IPS-18c (cell line): ENCODE data around the gene COL15A1.
A peak's percentile ranks its signal among the peaks of the same experiment; 100 is the strongest.

Source experiments
- H3K4me3 ChIP-seq: 2 replicates; pipeline ENCODE4 v1.7.0; 2013; ENCODE audit warnings: low read depth, mild to moderate bottlenecking, low read length, moderate library complexity; ENCODE audit not compliant: insufficient read depth
- H3K9me3 ChIP-seq: one replicate; pipeline ENCODE4 v1.6.1; 2013; ENCODE audit warnings: mild to moderate bottlenecking, low read length, moderate library complexity; ENCODE audit not compliant: control insufficient read depth, insufficient read depth

COL15A1 gene

DNA sequence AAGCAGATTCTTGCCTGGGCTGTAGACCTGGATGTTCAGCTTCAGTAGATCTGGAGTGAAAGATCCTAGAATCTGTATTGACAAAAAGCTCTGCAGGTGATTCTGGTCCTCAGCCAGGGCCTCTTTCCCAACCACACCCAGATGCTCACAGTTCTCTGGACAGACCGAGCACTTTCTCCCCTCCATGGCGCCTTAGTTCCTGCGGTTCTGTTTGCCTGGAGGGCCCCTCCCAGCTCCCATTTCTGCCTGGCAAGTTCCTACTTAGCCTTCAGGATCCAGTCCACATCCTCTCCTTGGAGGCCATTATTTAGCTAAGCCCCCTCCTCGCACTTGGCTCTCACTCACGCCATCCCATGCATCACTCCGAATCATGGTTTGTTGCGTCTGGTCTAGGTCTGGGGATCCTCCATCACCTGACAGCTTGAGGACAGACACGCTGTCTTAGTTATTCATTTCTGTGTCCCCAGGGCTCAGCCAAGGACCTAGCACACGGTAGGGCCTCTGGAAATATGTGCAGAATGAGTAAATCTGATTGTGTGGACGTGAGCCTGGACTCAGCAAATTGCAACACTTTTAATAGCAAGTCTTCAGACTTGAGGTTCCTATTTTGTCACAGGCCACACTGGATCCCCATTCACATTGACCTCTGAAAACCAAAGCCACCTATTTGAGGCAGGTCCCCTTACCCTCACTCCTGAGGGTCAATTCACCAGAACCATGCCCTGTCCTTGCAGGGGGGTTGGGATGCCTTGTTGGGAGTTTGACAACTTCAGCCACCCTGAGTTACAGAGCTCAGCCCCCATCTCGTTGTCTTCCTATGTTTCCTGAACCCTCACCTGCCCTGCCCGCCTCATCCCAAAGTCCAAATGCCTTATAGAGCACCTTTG, 50.7 kb downstream of the COL15A1 start:
- H3K4me3 ChIP-seq: no peak overlapping the region

DNA sequence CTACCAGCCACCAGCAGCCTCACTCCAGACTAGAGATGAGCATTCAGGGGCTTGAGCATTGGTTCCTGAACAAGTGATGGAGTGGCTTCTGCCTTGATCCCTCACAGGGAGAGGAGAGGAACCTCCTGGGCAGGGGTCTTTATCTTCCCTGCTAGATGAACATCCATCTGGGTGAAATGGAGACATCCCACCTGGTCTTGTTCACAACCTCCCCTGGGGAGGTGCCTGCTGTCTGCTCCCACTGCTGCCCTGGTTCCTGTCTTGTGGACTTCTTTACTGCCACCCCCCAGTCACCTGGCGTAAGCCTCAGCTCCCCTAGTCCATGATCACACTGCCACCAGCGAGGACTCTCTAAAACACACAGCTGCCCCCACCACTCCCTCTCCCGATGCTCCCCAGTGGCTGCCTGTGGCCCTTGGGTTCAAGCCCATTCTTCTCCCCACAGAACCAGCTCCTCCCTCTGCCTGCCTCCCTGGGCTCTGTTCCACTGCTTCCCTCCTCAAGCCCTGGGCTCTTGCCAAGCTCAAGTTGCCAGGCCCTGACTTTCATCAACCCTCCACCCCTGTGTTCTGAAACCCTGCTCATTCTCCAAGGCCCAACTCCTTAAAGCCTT, 51.5 kb downstream of the COL15A1 start:
- no peak overlapping the region for H3K4me3 ChIP-seq
- peaks cover 3% of the 10 kb centered on the region for H3K9me3 ChIP-seq

More for the DNA sequence above, 50.7 kb downstream of the COL15A1 start:
- H3K9me3 ChIP-seq: peaks cover 3% of the 10 kb centered on the region

- Histone ChIP-seq H3K4me3 (no peak overlapping the region), H3K9me3 (peaks cover 3% of the 10 kb centered on the region)
Measured at GRCh38 chr9:98995971-98996504, 52.3 kb downstream of the COL15A1 start.

DNA sequence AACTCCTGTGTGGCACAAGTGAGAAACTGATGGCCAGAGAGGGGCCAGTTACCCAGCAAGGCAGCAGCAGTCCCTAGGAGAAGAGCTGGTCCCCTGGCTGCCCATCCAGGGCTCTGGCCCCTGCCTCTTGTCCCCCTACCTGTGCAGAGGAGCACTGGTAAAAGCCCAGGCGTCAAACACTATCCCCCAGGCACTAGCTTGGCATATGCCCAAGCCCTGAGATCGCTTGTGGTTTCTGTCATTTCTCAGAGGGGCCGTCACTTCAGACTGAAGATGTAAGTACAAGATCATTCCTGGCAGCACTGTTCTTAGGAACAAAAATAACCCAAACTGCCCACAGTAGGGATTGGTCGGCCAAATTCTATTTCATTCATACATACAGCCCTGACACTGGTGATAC, 53.9 kb downstream of the COL15A1 start:
- Histone ChIP-seq H3K9me3 (peaks cover 1% of the 10 kb centered on the region), H3K4me3 (no peak overlapping the region)

- Histone ChIP-seq H3K9me3 (no peaks in the 10 kb centered on the region), H3K4me3 (peak overlapping the region; percentile 5; the same call in 1 of the 2 replicates)
Measured at GRCh38 chr9:98998441-98999151, 54.9 kb downstream of the COL15A1 start.

DNA sequence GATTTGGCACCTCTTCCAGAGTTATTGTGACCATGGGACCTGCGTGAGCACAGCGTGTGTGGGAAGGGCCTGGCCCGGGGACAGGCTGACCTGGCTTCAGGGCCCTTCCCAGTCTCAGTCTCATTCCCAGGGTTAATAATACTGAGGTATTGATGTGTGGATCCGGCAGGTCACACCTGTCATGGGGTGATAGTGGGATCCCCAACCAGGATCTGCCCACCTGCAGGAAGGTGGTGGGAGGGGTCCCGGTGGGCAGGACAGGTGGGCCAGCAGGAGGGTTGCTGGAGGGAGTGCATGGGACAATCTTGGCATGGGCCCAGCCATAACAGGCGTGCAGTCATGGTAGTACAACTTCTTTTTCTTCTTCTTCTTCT, 55.4 kb downstream of the COL15A1 start:
- Histone ChIP-seq H3K9me3 (peaks cover 2% of the 10 kb centered on the region), H3K4me3 (no peak overlapping the region)

GRCh38 chr9:99000476-99001395, 57.0 kb downstream of the COL15A1 start:
- H3K4me3 ChIP-seq: no peak overlapping the region
- peaks cover 2% of the 10 kb centered on the region for H3K9me3 ChIP-seq

- peaks cover 2% of the 10 kb centered on the region for H3K9me3 ChIP-seq
- no peak overlapping the region for H3K4me3 ChIP-seq
Measured at GRCh38 chr9:99001892-99002291, 58.2 kb downstream of the COL15A1 start.

DNA sequence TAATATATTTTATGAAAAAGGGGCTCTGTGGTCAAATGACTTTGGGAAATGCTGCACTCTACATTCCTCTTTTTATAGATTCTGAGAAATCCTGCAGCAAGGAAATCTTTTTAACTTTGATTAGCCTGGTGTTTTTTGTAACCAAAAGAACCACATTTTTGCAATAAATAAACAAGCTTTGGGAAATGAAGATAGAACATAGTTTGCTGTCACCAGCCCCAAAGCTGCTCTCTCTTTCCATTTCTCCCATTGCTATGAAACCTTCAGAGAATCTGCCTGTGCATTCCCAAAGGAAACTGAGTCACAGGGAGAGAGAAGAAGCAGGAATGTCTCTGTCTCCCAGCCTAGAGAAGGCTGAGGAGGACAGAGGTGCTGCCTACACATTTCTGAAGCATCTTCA, 59.0 kb downstream of the COL15A1 start:
- no peak overlapping the region for H3K4me3 ChIP-seq
- peaks cover 2% of the 10 kb centered on the region for H3K9me3 ChIP-seq

DNA sequence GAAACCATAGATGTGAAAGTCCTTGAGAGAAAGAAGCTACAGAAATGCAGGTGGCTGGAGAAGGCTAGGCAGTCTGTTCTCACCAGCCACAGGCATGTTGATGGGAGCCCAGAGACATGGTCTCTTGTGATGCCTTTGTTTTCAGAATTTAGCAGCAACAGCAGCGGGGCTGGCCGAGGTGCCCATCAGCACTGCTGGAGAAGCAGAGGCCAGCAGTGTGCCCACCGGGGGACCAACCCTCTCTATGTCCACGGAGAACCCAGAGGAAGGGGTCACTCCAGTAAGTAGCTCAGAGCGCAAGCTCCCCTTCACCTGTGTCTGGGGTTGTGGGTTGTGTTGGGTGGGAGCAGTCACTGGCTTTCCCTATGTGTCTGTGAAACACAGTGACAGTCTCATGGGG, 59.6 kb downstream of the COL15A1 start:
- Histone ChIP-seq H3K4me3 (no peak overlapping the region), H3K9me3 (peaks cover 2% of the 10 kb centered on the region)

DNA sequence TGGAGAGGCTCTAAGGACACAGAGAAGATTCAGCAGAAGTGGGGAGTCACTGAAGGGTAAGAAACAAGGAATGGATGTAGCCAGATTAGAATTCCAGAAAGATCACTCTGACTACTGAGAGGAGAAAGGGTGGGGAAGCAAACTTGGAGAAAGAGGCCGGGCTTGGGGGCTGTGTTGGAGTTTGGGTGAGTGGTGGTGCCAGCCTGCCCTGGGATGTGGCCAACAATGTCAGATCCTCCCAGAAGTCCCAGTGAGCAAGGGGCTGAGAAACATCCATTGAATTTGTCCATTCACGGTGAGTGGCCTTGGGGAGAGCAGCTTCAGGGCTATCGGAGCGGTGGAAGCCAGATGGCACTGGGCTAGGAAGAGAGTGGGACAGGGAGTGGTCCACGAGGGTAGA, 60.4 kb downstream of the COL15A1 start:
- no peak overlapping the region for H3K4me3 ChIP-seq
- peaks cover 2% of the 10 kb centered on the region for H3K9me3 ChIP-seq

DNA sequence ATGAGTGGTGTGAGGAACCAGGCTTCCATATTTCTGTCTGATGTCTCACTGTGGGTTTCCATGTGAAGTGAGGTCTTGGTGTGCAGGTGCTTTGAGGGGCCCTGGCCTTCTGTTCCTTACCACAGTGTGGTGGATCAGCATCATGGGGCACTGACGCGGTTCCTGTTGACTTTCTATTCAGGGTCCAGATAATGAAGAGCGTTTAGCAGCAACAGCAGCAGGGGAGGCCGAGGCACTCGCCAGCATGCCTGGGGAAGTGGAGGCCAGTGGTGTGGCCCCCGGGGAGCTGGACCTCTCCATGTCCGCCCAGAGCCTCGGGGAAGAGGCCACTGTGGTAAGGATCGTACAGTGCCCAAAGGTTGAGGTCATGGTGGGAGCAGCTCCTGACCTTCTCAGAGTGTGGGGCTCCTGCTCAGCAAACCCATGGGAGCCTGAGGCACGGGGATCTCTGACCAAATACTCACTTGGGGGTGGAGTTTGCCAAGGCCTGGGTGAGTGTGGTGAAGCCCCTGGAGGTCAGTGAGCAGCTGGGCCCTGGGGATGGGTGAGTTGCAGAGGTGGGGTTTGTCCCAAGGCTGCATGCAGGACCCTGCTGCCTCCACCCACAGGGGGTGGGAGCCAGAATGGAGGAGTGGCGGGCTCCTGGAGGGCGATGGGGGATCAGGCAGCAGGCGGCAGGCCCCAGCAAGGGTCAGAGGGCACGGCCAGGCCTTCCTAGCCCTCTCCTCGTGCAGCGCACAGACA, 61.2 kb downstream of the COL15A1 start:
- Histone ChIP-seq H3K4me3 (no peak overlapping the region), H3K9me3 (peaks cover 2% of the 10 kb centered on the region)

GRCh38 chr9:99005651-99006050, 61.9 kb downstream of the COL15A1 start:
- Histone ChIP-seq H3K4me3 (no peak overlapping the region), H3K9me3 (peaks cover 8% of the 10 kb centered on the region)

DNA sequence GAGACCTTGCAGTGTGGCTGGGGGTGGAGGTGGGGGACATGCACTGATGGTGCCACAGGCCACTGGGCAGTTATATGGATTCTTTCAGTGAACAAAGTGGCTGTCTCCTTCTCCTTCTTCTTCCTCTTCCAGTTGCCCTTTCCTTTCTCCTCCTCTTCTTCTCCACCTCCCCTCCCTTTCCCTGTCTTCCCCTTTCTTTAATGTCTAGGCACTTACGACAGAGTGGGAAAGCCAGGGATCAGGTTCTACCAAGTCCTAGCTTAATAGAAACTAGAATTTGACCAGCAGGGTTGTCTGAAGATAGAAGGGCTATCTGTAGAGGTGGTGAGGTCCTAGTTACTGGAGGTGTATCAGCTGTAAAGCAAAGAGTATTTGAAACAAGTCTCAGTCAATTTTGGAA, 62.8 kb downstream of the COL15A1 start:
- Histone ChIP-seq H3K9me3 (peaks cover 8% of the 10 kb centered on the region), H3K4me3 (no peak overlapping the region)

GRCh38 chr9:99006979-99007378, 63.3 kb downstream of the COL15A1 start:
- Histone ChIP-seq H3K4me3 (no peak overlapping the region), H3K9me3 (peaks cover 8% of the 10 kb centered on the region)

DNA sequence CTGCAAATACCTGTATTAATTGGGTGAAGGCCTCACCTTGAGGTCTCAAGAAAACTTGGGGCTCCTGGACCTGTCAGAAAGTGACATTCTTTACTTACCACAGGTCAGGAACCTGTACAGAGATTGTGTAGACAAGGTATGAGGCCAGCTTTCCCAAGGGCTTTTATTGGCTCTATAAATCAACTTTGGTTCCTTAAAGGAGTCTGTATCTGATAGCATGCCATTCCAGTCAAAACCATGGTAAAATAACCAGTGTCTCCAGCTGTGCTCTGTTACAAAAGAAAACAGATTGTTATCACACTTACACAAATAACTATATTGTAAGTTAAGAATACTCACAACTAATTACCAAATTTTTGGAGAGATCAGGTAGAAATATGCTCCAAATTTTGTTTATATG, 64.5 kb downstream of the COL15A1 start:
- H3K9me3 ChIP-seq: peaks cover 11% of the 10 kb centered on the region

More for the DNA sequence above, 64.5 kb downstream of the COL15A1 start:
- H3K4me3 ChIP-seq: no peak overlapping the region
